Karpas-422 (cell line): ENCODE results near the gene CCDC86. TPM values are rescaled to one million over a fixed set of nuclear protein-coding genes. Genes with fewer than 3 reads are reported as not detected.
A peak's percentile ranks its signal among the peaks of the same experiment; 100 is the strongest.

Experiments
- DNase-seq: peaks from one replicate; pipeline ENCODE4 v3.0.0-alpha.2; 2015
- H2AFZ ChIP-seq: fragments of 200-600 bp; sonication (generic); 2 replicates; pipeline ENCODE4 v1.6.1; 2014; ENCODE audit warnings: antibody characterized with exemption, low read length, mixed read lengths
- H3K27ac ChIP-seq: fragments of 200-600 bp; sonication (generic); 2 replicates; pipeline ENCODE4 v1.5.1; 2014; ENCODE audit warnings: mild to moderate bottlenecking, low read length, moderate library complexity
- H3K27me3 ChIP-seq: fragments of 200-600 bp; sonication (generic); 2 replicates; pipeline ENCODE4 v1.6.1; 2014; ENCODE audit warnings: low read length, mixed read lengths
- H3K36me3 ChIP-seq: fragments of 200-600 bp; sonication (generic); 2 replicates; pipeline ENCODE4 v1.6.1; 2014; ENCODE audit warnings: low read length, mixed read lengths; ENCODE audit not compliant: insufficient read depth
- H3K4me1 ChIP-seq: fragments of 200-600 bp; sonication (generic); 2 replicates; pipeline ENCODE4 v1.6.1; 2014; ENCODE audit warnings: mild to moderate bottlenecking, low read length, mixed read lengths
- H3K4me2 ChIP-seq: fragments of 200-600 bp; sonication (generic); 2 replicates; pipeline ENCODE4 v1.6.1; 2014; ENCODE audit warnings: low read length, low read depth, mild to moderate bottlenecking; ENCODE audit not compliant: poor library complexity, severe bottlenecking
- H3K4me3 ChIP-seq: fragments of 200-600 bp; sonication (generic); 2 replicates; pipeline ENCODE4 v1.5.1; 2014; ENCODE audit warnings: mild to moderate bottlenecking, antibody characterized with exemption, low read length, mixed read lengths
- H3K79me2 ChIP-seq: fragments of 200-600 bp; sonication (generic); 2 replicates; pipeline ENCODE4 v1.6.1; 2014; ENCODE audit warnings: mild to moderate bottlenecking, low read length, mixed read lengths
- H3K9ac ChIP-seq: fragments of 200-600 bp; sonication (generic); 2 replicates; pipeline ENCODE4 v1.6.0; 2014; ENCODE audit warnings: low read length
- H3K9me2 ChIP-seq: fragments of 200-600 bp; sonication (generic), shearing (Covaris generic); replicated peaks from 2 replicates; pipeline ENCODE4 v1.6.0; 2014; ENCODE audit warnings: mild to moderate bottlenecking, low read length, moderate library complexity; ENCODE audit not compliant: insufficient read depth
- H3K9me3 ChIP-seq: fragments of 300-700, 200-600 bp; sonication (generic); 2 replicates; pipeline ENCODE4 v1.6.1; 2014; ENCODE audit warnings: low read length, mixed read lengths
- H4K20me1 ChIP-seq: fragments of 200-600 bp; sonication (generic); 2 replicates; pipeline ENCODE4 v1.6.1; 2014; ENCODE audit warnings: mild to moderate bottlenecking, antibody characterized with exemption, low read length, low read depth; ENCODE audit not compliant: insufficient read depth
- total RNA-seq: library from RNA; depleted of rRNA; stranded (reverse); fragments of >200 nt; shearing (Covaris generic); gene quantifications from 2 replicates; pipeline ENCODE4 v1.2.3, GENCODE V29; 2014; ENCODE audit warnings: low replicate concordance

CCDC86 gene
- total RNA-seq, 1 experiment from 2014 or later, result 10.4 TPM

DNA sequence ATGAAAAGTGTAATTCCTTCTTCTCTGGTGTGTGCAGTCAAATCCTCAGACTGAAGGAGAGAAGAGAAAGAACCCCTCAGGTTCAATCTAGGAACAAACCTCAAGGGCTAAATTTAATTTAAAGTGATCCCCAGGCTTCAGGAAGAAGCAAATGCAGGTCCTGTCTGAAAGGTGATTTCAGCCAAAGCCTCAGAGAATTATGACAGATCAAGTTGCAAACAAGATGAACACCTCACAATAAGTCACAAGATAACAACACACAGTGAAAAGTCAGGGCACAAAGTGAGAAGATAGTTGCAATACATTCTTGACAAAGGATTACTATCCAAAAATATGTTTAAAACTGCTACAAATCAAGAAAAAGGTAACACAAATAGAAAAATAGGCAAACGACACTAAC is 37.2 kb downstream of the CCDC86 start:
- H3K27me3 ChIP-seq, result no peaks in the 10 kb centered on the region
- no peak for DNase-seq
- H3K27ac ChIP-seq, result no peak overlapping the region
- no peak overlapping the region for H3K9ac ChIP-seq
- no peaks in the 10 kb centered on the region for H3K9me2 ChIP-seq
- H3K4me3 ChIP-seq, result no peak overlapping the region
- no peak overlapping the region for H2AFZ ChIP-seq
- H3K79me2 ChIP-seq, result no peaks in the 10 kb centered on the region
- peaks cover 10% of the 10 kb centered on the region; the same call in 1 of the 2 replicates for H3K36me3 ChIP-seq
- no peaks in the 10 kb centered on the region for H4K20me1 ChIP-seq
- no peaks in the 10 kb centered on the region for H3K4me1 ChIP-seq
- H3K9me3 ChIP-seq, result no peaks in the 10 kb centered on the region
- no peak overlapping the region for H3K4me2 ChIP-seq

DNA sequence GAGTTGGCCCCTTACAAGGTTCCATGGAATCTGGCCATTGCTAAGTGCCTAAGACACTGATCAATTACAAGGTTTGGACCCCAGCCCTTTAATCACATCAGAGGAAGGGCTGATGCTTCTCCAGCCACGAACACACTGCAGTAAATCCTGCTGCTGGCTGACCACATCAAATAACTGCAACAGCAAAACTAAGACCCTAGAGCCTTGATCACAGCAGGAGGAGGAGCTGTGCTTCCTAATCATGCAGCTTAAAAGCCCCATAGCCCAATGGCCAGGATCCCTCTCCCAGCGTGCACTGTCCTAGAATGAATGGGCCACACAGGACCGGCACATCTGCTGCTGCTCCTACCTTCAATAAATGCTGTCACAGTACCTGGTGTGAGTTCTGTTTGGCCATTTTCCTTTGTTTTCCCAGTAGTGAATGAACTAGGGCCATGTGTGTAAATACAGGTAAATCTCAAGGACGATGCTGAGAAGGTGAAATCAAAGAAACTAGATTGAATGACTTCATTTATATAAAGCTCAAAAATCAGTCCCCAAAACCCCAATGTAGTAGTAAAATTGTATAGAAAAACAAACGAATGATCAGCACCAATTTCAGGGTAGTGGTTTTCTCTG is 38.2 kb downstream of the CCDC86 start:
- Histone ChIP-seq H3K27ac (no peak overlapping the region), H3K9me2 (no peaks in the 10 kb centered on the region), H3K4me1 (no peaks in the 10 kb centered on the region), H3K36me3 (peaks cover 10% of the 10 kb centered on the region; the same call in 1 of the 2 replicates), H4K20me1 (no peaks in the 10 kb centered on the region), H3K27me3 (no peaks in the 10 kb centered on the region), H3K9ac (no peak overlapping the region), H3K4me2 (no peak overlapping the region), H3K4me3 (no peak overlapping the region), H3K9me3 (no peaks in the 10 kb centered on the region), H3K79me2 (no peaks in the 10 kb centered on the region), H2AFZ (no peak overlapping the region)
- no peak for DNase-seq

GRCh38 chr11:60880643-60881282 is 38.9 kb downstream of the CCDC86 start:
- no peaks in the 10 kb centered on the region for H3K9me3 ChIP-seq
- H3K4me1 ChIP-seq, result no peaks in the 10 kb centered on the region
- no peak for DNase-seq
- no peak overlapping the region for H2AFZ ChIP-seq
- no peaks in the 10 kb centered on the region for H3K79me2 ChIP-seq
- H3K27me3 ChIP-seq, result no peaks in the 10 kb centered on the region
- no peaks in the 10 kb centered on the region for H3K9me2 ChIP-seq
- H4K20me1 ChIP-seq, result no peaks in the 10 kb centered on the region
- H3K4me2 ChIP-seq, result no peak overlapping the region
- H3K4me3 ChIP-seq, result no peak overlapping the region
- no peak overlapping the region for H3K9ac ChIP-seq
- H3K27ac ChIP-seq, result no peak overlapping the region
- H3K36me3 ChIP-seq, result peaks cover 10% of the 10 kb centered on the region; the same call in 1 of the 2 replicates

DNA sequence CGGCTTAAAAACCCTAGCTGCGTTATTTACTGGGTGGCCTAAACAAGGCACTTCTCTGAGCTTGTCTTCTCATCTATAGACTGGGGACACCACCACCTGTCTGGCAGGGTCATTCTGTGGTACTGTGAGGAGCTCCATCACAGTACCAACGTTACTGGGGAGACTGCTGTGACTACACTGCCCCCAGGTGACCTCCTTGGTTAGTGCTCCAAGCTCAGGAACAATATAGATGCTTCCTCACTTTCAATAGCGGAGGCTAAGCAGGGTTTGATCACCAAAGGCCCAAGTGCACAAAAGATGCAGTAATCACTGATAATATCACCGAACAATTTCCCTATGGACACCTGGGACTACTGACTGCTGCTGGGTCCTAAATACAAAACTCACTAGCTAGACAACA is 45.6 kb downstream of the CCDC86 start:
- H3K27me3 ChIP-seq, result no peaks in the 10 kb centered on the region
- H3K4me2 ChIP-seq, result no peak overlapping the region
- no peak overlapping the region for H2AFZ ChIP-seq
- H3K27ac ChIP-seq, result no peak overlapping the region
- no peaks in the 10 kb centered on the region for H3K79me2 ChIP-seq
- H3K9me2 ChIP-seq, result no peaks in the 10 kb centered on the region
- DNase-seq, result peak; percentile 79
- no peaks in the 10 kb centered on the region for H3K4me1 ChIP-seq
- H3K36me3 ChIP-seq, result peaks cover 10% of the 10 kb centered on the region; the same call in 1 of the 2 replicates
- no peaks in the 10 kb centered on the region for H3K9me3 ChIP-seq
- H3K4me3 ChIP-seq, result no peak overlapping the region
- H4K20me1 ChIP-seq, result no peaks in the 10 kb centered on the region
- H3K9ac ChIP-seq, result no peak overlapping the region

DNA sequence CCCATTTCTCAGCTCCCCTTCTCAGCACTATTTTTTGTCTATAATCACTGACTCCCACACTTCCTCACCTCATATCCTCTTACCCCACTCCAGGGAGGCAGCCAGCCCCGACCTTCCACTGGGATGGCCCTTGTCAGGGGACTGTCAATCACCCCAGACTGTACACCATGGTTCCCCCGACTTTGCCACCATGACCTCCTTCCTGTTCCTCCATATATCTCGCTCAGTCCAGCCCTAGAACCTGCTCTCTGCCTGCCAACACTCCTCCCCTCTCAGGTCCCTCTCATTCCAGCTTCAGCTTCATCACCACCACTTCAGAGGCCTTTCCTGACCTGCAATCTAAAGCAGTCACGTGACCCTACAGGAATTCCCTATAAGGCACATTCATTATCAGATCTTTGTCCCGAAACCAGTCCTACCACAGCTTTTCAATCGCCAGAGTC is 48.0 kb downstream of the CCDC86 start:
- H2AFZ ChIP-seq, result no peak overlapping the region
- H3K27me3 ChIP-seq, result no peaks in the 10 kb centered on the region
- H3K9ac ChIP-seq, result no peak overlapping the region
- no peak overlapping the region for H3K4me3 ChIP-seq
- no peak overlapping the region for H3K4me2 ChIP-seq
- DNase-seq, result no peak
- no peak overlapping the region for H3K27ac ChIP-seq
- H3K9me3 ChIP-seq, result no peaks in the 10 kb centered on the region
- no peaks in the 10 kb centered on the region for H4K20me1 ChIP-seq
- H3K9me2 ChIP-seq, result no peaks in the 10 kb centered on the region
- no peaks in the 10 kb centered on the region for H3K79me2 ChIP-seq
- peaks cover 24% of the 10 kb centered on the region; the same call in 1 of the 2 replicates for H3K36me3 ChIP-seq
- no peaks in the 10 kb centered on the region for H3K4me1 ChIP-seq

DNA sequence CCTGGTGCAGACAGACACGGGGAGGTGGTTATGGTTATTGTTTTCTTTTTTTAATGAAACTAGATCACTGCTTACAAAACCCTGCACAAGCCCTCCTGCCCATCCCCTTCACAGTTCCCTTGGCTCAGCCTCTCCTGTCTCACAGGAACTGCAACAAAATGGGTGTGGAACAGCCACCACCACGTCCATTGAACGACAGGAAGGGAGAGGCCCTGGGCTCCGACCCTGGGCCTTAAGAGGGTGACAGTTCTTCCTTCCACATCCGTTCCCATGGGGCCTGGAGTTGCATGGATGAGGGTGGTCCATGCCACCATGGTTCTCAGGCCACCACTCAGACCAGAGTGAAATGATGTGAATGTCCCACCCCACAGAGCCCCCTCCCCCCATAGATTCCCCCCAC is 48.8 kb downstream of the CCDC86 start:
- Histone ChIP-seq H3K9ac (no peak overlapping the region), H4K20me1 (no peaks in the 10 kb centered on the region), H3K4me3 (no peak overlapping the region), H3K4me1 (no peaks in the 10 kb centered on the region), H3K9me3 (no peaks in the 10 kb centered on the region), H3K4me2 (no peak overlapping the region), H3K27ac (no peak overlapping the region), H2AFZ (no peak overlapping the region), H3K79me2 (no peaks in the 10 kb centered on the region), H3K9me2 (no peaks in the 10 kb centered on the region), H3K36me3 (peaks cover 32% of the 10 kb centered on the region; the same call in 1 of the 2 replicates), H3K27me3 (no peaks in the 10 kb centered on the region)
- no peak for DNase-seq

GRCh38 chr11:60891103-60891741 is 49.3 kb downstream of the CCDC86 start:
- no peak for DNase-seq
- H3K9ac ChIP-seq, result no peak overlapping the region
- no peak overlapping the region for H2AFZ ChIP-seq
- no peak overlapping the region for H3K27ac ChIP-seq
- no peaks in the 10 kb centered on the region for H4K20me1 ChIP-seq
- H3K4me1 ChIP-seq, result no peaks in the 10 kb centered on the region
- no peaks in the 10 kb centered on the region for H3K9me3 ChIP-seq
- H3K36me3 ChIP-seq, result peaks cover 37% of the 10 kb centered on the region; the same call in 1 of the 2 replicates
- H3K27me3 ChIP-seq, result no peaks in the 10 kb centered on the region
- no peaks in the 10 kb centered on the region for H3K9me2 ChIP-seq
- peaks cover 2% of the 10 kb centered on the region; the same call in 1 of the 2 replicates for H3K79me2 ChIP-seq
- no peak overlapping the region for H3K4me2 ChIP-seq
- H3K4me3 ChIP-seq, result no peak overlapping the region

DNA sequence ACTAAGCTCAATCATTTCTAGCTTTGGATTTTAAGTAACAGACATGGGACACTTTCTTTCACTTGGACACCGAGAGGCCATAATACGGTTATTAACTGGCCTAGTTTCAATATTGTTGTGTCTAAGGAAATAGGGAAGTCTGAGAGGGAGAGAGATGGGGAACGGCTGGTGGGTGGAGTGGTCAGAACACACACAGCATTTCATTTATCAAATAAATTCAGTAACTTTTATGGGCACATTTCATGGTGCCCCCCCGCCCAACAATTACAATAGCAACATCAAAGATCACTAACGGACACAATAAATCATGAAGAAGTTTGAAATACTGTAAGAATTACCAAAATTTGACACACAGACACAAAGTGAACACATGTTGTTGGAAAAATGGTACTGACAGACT is 53.8 kb downstream of the CCDC86 start:
- H3K4me2 ChIP-seq, result no peak overlapping the region
- no peaks in the 10 kb centered on the region for H3K4me1 ChIP-seq
- peaks cover 66% of the 10 kb centered on the region for H3K36me3 ChIP-seq
- no peak overlapping the region for H2AFZ ChIP-seq
- H3K27ac ChIP-seq, result no peak overlapping the region
- no peak overlapping the region for H3K4me3 ChIP-seq
- peaks cover 17% of the 10 kb centered on the region for H4K20me1 ChIP-seq
- peaks cover 9% of the 10 kb centered on the region; the same call in 1 of the 2 replicates for H3K79me2 ChIP-seq
- H3K9ac ChIP-seq, result no peak overlapping the region
- H3K9me3 ChIP-seq, result no peaks in the 10 kb centered on the region
- no peaks in the 10 kb centered on the region for H3K27me3 ChIP-seq
- no peaks in the 10 kb centered on the region for H3K9me2 ChIP-seq
- no peak for DNase-seq
